Measurements from ENCODE around the gene RTN1. TPM values are rescaled to one million over a fixed set of nuclear protein-coding genes. Genes with fewer than 3 reads are reported as not detected.
A peak's percentile ranks its signal among the peaks of the same experiment; 100 is the strongest.

The RTN1 gene
- polyA plus RNA-seq, 2 of the 4 experiments (the other 2 are of a cell fraction): 0.09 TPM; not detected in 1

DNA sequence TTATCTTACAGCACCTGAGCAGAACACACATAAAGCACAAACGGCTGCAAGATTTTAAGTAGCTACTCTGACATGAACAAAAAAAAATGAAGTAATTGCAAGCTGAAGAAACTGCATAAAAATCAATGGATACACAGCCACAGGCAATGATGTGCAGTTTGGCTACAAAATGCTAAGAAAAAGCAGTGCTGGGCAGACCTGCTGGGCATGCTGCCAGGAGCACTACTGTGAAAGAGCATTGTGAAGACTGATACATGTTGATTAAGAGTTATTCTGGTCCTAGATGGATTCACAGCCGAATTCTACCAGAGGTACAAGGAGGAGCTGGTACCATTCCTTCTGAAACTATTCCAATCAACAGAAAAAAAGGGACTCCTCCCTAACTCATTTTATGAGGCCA lies 20.1 kb upstream of the RTN1 start:
- Histone ChIP-seq H3K9me3 (no peaks in the 10 kb centered on the region), H3K4me1 (no peaks in the 10 kb centered on the region), H3K27ac (no peak overlapping the region), H3K4me3 (no peak overlapping the region), H3K4me2 (no peak overlapping the region)
- ChIA-PET CTCF (no interaction called here), POLR2A (no interaction called here)
- DNase-seq (ENCODE audit: low read depth in 1 of 2, low spot score in 1 of 2) (no peak), ATAC-seq (no peak), FAIRE-seq (no peak)
- 0% methylated on average over 2 of the region's 2 CpGs for WGBS (ENCODE audit: missing lambda C conversion rate)
- no peak for TF ChIP-seq ZC3H11A (IDR thresholded peaks at IDR 0.05)
- TF ChIP-seq NPAS2 (CRISPR knock-in tag; IDR thresholded peaks at IDR 0.05; ENCODE audit: borderline replicate concordance): no peak
- no peak for TF ChIP-seq CTCF (IDR thresholded peaks at IDR 0.05)
- no peak for TF ChIP-seq JUN (IDR thresholded peaks at IDR 0.05)
- TF ChIP-seq HOXB5 (CRISPR knock-in tag; IDR thresholded peaks at IDR 0.05): no peak
- TF ChIP-seq HOXB13 (CRISPR knock-in tag; IDR thresholded peaks at IDR 0.05; ENCODE audit: low read depth): no peak
- no peak for TF ChIP-seq ESRRA (IDR thresholded peaks at IDR 0.05; ENCODE audit: borderline replicate concordance, low read length)
- TF ChIP-seq FOXS1 (CRISPR knock-in tag; IDR thresholded peaks at IDR 0.05): no peak
- no peak for TF ChIP-seq EHMT2 (IDR thresholded peaks at IDR 0.05; ENCODE audit: low read depth)
- TF ChIP-seq, protein P1, sequence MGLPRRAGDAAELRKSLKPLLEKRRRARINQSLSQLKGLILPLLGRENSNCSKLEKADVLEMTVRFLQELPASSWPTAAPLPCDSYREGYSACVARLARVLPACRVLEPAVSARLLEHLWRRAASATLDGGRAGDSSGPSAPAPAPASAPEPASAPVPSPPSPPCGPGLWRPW (IDR thresholded peaks at IDR 0.05): no peak
- TF ChIP-seq SMC3 (IDR thresholded peaks at IDR 0.05): no peak
- TF ChIP-seq RNF2 (IDR thresholded peaks at IDR 0.05; ENCODE audit: borderline replicate concordance, low read depth): no peak
- no peak for TF ChIP-seq BCL3 (IDR thresholded peaks at IDR 0.05)
- TF ChIP-seq KDM1A (IDR thresholded peaks at IDR 0.05; ENCODE audit: low read depth): no peak
- no peak for TF ChIP-seq FOSL2 (IDR thresholded peaks at IDR 0.05)
- TF ChIP-seq FOSL2 (CRISPR knock-in tag; IDR thresholded peaks at IDR 0.05): no peak
- TF ChIP-seq MAFK (IDR thresholded peaks at IDR 0.05; ENCODE audit: partially characterized antibody): no peak
- TF ChIP-seq ZSCAN20 (CRISPR knock-in tag; IDR thresholded peaks at IDR 0.05): no peak

DNA sequence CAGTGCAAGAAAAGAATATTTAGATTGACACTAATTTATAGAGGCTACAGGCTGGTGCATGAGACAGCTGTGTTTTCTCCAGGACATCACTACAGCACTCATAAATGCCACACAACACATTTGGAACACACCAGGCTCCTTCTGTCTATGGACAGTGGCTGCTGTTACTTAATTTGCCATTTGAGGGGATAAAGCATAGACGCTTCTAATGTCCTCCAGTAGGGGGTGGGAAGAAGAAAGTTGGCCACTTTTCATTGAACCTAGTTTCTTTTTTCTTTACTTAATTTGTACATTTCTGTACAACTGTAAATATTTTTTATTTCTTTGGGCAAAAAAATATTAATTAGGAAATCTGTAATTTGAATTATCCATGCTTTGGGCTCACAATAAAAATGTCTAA lies 12.4 kb upstream of the RTN1 start:
- 3% methylated on average over 1 of the region's 1 CpG for WGBS (ENCODE audit: missing lambda C conversion rate)
- TF ChIP-seq EHMT2 (IDR thresholded peaks at IDR 0.05; ENCODE audit: low read depth) (no peak), CBX8 (IDR thresholded peaks at IDR 0.05) (no peak), RNF2 (IDR thresholded peaks at IDR 0.05; ENCODE audit: borderline replicate concordance, low read depth) (no peak), NR3C1 (IDR thresholded peaks at IDR 0.05) (no peak), GATA3 (IDR thresholded peaks at IDR 0.05; ENCODE audit: borderline replicate concordance) (no peak), BHLHE40 (IDR thresholded peaks at IDR 0.05; ENCODE audit: low read depth, low read length) (no peak), RAD21 (conservative IDR thresholded peaks at IDR 0.05 in 1 of 2, IDR thresholded peaks at IDR 0.05 in 1 of 2) (no peak), RFX5 (IDR thresholded peaks at IDR 0.05) (no peak), HOXB5 (CRISPR knock-in tag; IDR thresholded peaks at IDR 0.05) (no peak), MAZ (IDR thresholded peaks at IDR 0.05; ENCODE audit: borderline replicate concordance, low read depth, low read length) (no peak), KDM5A (IDR thresholded peaks at IDR 0.05) (no peak), JUNB (IDR thresholded peaks at IDR 0.05) (no peak), ZSCAN20 (CRISPR knock-in tag; IDR thresholded peaks at IDR 0.05) (no peak), EHF (CRISPR knock-in tag; IDR thresholded peaks at IDR 0.05) (no peak), HEYL (CRISPR knock-in tag; IDR thresholded peaks at IDR 0.05) (no peak), ZFP36 (IDR thresholded peaks at IDR 0.05; ENCODE audit: borderline replicate concordance, partially characterized antibody) (no peak), EP300 (IDR thresholded peaks at IDR 0.05) (no peak)
- ChIA-PET CTCF (interaction anchor here (0.8 to 1.3 kb wide), 3 partner anchors 10 to 299 kb away, joined by 3 to 4 read pairs (median 3); no protein-coding TSS in a partner anchor), POLR2A (interaction anchor here (0.7 kb wide), 1 partner anchor 12 kb away, joined by 3 read pairs; the partner anchor contains the start of gene RTN1)
- no peaks in the 10 kb centered on the region for H3K9me3 ChIP-seq
- H3K4me3 ChIP-seq: no peak overlapping the region
- H3K4me1 ChIP-seq: no peaks in the 10 kb centered on the region
- H3K27ac ChIP-seq: no peak overlapping the region
- FAIRE-seq (no peak), ATAC-seq (peak in 1 of 2 experiments; percentile 66; a peak in 2 of 6 replicates), DNase-seq (ENCODE audit: low read depth in 1 of 2, low spot score in 1 of 2) (no peak)
- no peak overlapping the region for H3K4me2 ChIP-seq
